IPS DF 6.9 (cell line): ENCODE measurements around the gene PTGIS.

Experiments used
- DNase-seq: peaks from one replicate; pipeline ENCODE4 v3.0.0-alpha.2; 2013; ENCODE audit warnings: low read depth, low spot score
- H3K27ac ChIP-seq: one replicate; pipeline ENCODE4 v1.5.1; 2013; ENCODE audit warnings: low read length, control low read depth
- H3K27me3 ChIP-seq: 2 replicates; pipeline ENCODE4 v1.6.1; 2013; ENCODE audit warnings: mild to moderate bottlenecking, low read length; ENCODE audit not compliant: control insufficient read depth, insufficient read depth
- H3K36me3 ChIP-seq: 2 replicates; pipeline ENCODE4 v1.6.1; 2013; ENCODE audit warnings: low read length; ENCODE audit not compliant: control insufficient read depth, insufficient read depth
- H3K4me1 ChIP-seq: 2 replicates; pipeline ENCODE4 v1.6.1; 2013; ENCODE audit warnings: low read length; ENCODE audit not compliant: control insufficient read depth, insufficient read depth
- H3K4me3 ChIP-seq: 2 replicates; pipeline ENCODE4 v1.5.1; 2013; ENCODE audit warnings: mild to moderate bottlenecking, low read length
- H3K9me3 ChIP-seq: 2 replicates; pipeline ENCODE4 v1.6.1; 2013; ENCODE audit warnings: low read length, inconsistent platforms; ENCODE audit not compliant: control insufficient read depth, insufficient read depth
- WGBS: extraction: QIAGEN DNeasy Blood & Tissue Kit; methylation state at CpG from one replicate; pipeline ENCODE4 v1.1.7; 2013; ENCODE audit warnings: mixed read lengths, missing lambda C conversion rate; ENCODE audit not compliant: insufficient read length, insufficient coverage; 5-methylcytosine and 5-hydroxymethylcytosine counted together

PTGIS gene

DNA sequence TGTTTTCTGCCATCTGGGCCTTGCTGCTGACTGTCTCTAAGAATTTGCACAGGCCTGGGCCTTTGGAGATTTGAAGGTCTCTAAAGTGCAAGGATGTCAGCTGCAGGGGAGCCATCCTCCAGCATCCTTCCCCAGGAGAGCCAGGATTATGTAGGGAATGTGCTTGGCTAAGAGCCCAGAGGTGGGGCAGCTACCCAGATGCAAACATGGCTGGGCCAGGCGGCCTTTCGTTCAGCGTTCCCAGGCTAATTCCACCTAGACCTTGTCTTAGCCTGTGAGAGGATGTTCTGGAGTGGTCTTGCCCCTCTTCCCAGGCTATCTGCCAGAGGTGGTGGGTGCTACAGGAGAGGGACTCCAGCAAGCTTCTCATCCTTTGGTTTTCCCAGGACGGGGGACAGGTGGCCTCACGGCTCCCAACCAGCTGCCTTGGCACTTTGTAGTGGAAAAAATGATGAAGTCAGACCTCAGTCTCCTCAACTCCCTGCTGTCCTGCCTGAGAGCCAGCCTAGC lies 7.7 kb upstream of the PTGIS start:
- no CpG with 5 or more reads among the region's 5 CpGs for WGBS
- H3K4me3 ChIP-seq: no peak overlapping the region
- H3K36me3 ChIP-seq: no peaks in the 10 kb centered on the region
- H3K9me3 ChIP-seq: no peaks in the 10 kb centered on the region
- no peaks in the 10 kb centered on the region for H3K27me3 ChIP-seq
- DNase-seq: no peak
- 0 out of 2 replicates have a peak, but pooled peaks cover 3% of the 10 kb centered on the region for H3K4me1 ChIP-seq
- H3K27ac ChIP-seq: no peak overlapping the region

DNA sequence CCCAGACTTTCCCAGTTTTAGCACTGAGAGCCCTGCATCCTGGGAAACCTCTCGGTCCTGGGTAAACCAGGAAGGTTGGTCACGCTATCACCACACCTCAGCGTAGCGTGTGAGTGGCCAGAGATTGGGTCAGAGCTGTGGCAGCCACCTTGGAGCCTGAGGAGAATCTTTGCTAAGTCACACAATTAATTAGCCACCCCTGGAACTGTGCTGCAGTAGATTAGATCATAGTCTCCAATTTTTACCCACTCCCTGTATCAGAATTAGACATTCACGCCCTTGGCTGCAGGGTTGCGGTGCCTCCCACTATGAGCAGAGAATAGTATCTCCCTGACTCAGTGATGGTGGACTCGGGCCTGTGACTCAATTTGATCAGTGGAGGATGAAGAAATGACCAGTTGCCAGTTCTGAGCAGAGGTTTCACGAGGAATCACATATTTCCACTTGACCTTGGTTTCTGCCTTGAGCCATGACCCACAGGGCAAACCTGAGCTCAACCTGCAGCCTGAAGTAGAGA lies 6.0 kb upstream of the PTGIS start:
- H3K36me3 ChIP-seq: no peaks in the 10 kb centered on the region
- H3K9me3 ChIP-seq: no peaks in the 10 kb centered on the region
- peaks cover 4% of the 10 kb centered on the region; the same call in 1 of the 2 replicates for H3K4me1 ChIP-seq
- H3K4me3 ChIP-seq: no peak overlapping the region
- DNase-seq: no peak
- no peak overlapping the region for H3K27ac ChIP-seq
- H3K27me3 ChIP-seq: no peaks in the 10 kb centered on the region
- WGBS: no CpG with 5 or more reads among the region's 8 CpGs

DNA sequence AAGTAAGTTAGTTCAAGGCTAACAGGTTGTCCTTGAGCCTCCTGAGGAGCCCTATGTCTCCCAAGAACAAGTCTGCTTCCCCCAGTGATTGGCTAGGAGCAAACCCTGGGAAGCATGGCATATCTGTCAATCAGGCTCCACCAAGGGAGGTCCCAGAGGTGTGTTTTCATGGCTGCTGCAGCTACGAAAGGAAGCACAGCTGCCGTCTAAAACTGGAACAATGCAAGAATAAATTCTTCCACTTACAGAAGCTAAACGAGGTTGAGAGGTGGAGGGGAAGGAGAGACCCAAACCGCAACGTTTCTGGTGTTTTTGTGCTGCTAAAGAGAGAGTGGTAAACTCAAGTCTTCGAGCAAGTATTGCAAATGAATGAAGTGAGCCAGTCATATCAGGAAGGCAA lies 4.9 kb upstream of the PTGIS start:
- WGBS: no CpG with 5 or more reads among the region's 6 CpGs
- Histone ChIP-seq H3K9me3 (no peaks in the 10 kb centered on the region), H3K27me3 (no peaks in the 10 kb centered on the region), H3K36me3 (no peaks in the 10 kb centered on the region), H3K4me1 (peaks cover 4% of the 10 kb centered on the region; the same call in 1 of the 2 replicates), H3K4me3 (no peak overlapping the region), H3K27ac (no peak overlapping the region)
- no peak for DNase-seq

DNA sequence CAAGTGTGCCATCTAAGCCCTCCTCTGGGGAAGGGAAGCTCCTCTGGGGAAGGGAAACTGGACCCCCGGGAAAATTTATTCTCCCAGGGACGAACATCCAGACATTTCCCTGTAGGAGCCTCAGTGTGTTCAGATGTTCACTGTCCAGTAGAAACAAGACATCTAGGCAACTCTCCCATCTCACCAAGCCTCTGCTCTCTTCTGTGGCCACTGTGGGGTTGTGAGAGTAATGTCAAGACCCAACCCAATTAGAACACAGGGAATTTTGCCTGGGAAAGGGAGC lies 3.6 kb upstream of the PTGIS start:
- no peak overlapping the region for H3K27ac ChIP-seq
- no CpG with 5 or more reads among the region's 2 CpGs for WGBS
- H3K4me3 ChIP-seq: no peak overlapping the region
- DNase-seq: no peak
- no peaks in the 10 kb centered on the region for H3K27me3 ChIP-seq
- H3K9me3 ChIP-seq: no peaks in the 10 kb centered on the region
- peaks cover 4% of the 10 kb centered on the region; the same call in 1 of the 2 replicates for H3K4me1 ChIP-seq
- H3K36me3 ChIP-seq: no peaks in the 10 kb centered on the region

DNA sequence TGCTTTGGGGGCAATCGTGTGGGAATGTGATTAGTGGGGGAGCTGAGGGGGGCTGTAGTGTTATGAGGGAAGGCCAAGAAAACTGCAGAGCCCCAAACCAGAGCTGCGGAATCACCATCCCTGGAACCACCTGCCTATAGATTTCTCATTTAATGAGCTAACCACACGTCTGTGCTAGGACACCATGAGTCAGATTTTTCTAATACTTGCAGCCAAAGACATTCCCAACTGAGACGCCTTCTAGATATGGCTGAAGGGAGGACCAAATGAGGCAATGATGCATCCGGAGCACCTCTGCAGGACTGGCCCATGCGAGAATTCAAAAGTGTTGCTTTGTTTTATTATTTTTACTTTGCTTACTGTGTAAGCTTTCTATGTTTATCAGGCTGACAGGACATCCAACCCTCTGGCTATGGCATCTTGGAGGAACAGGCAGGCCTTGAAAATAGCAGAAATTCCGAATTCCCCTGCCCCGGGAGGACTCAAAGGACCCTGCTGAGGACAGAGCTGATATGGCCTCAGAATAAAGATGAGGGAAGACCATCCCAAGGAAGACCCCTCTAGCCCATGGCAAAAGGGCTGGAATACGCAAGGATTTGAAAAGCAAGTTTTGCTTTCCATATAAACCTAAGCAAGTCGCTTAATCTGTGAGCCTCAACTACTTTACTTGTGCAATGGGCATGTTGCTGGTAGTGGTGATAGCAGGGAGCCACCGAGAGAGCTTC lies 3.1 kb upstream of the PTGIS start:
- no peak overlapping the region for H3K4me3 ChIP-seq
- H3K9me3 ChIP-seq: no peaks in the 10 kb centered on the region
- no peak for DNase-seq
- peaks cover 4% of the 10 kb centered on the region; the same call in 1 of the 2 replicates for H3K4me1 ChIP-seq
- no peak overlapping the region for H3K27ac ChIP-seq
- H3K27me3 ChIP-seq: no peaks in the 10 kb centered on the region
- H3K36me3 ChIP-seq: no peaks in the 10 kb centered on the region
- WGBS: no CpG with 5 or more reads among the region's 11 CpGs

DNA sequence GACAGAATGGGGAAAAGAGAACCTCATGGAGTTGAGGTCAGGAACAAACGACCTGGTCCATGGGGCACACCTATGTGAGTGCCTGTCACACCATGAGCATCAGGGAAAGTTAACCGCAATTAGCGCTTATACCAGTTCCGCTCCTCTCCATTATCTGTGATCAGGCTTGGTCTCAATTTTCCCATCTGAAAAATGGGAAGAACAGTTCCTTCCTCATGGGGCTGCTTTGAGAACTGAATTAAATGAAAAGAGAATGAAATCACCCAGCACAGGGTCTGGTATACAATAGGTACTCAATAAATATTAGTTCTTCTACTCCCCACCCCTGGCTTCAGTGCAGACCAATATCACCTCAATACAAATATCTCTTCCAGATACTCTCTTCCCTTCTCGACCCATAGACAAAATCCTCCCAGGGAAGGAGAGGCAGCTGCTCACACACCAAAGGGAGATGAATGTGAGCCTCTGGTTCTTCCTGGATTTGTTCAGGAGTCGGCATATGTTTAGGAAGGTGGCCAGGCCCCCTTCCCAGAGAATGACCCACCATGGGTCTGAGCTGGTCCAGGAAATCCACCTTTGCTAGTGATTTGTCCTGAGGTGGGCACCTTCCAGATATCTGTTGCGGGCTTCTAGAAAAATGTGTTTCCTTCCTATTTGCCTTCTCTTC lies 2.4 kb upstream of the PTGIS start:
- DNase-seq: no peak
- no peak overlapping the region for H3K27ac ChIP-seq
- H3K9me3 ChIP-seq: no peaks in the 10 kb centered on the region
- peaks cover 4% of the 10 kb centered on the region; the same call in 1 of the 2 replicates for H3K4me1 ChIP-seq
- H3K4me3 ChIP-seq: no peak overlapping the region
- no peaks in the 10 kb centered on the region for H3K27me3 ChIP-seq
- H3K36me3 ChIP-seq: no peaks in the 10 kb centered on the region
- no CpG with 5 or more reads among the region's 7 CpGs for WGBS

DNA sequence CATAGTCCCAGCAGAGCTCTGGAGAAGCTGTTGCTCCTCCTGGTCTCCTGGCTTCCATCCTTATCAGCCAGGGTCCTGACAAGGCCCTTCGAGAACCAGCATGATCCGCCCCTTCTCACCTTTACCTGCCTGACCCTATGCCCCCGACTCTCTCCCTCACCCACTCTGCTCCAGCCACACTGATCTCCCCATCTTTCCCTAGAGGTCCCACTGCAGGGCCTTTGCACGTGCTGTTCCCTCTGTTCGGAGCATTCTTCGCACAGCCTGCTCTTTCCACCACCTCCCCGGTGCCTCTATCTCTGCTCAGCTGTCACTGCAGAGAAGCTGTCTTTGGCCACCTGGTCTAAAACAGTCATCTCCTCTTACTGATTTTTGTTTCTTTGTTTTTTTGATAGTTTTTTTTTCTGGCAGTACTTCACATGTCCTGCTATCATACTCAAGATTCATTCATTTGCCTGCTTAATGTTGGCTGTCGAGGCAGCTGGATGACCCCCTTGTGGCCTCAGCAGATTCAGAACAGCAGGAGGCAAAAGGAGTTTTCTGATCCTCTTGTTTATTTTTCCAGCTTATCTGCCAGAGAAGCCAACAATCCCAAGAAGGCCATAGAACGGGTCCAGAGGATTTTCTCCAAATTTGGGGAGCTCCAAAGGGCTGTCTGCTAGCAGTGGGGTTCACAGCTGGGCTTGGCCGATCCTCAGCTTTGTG lies 1.6 kb upstream of the PTGIS start:
- DNase-seq: no peak
- Histone ChIP-seq H3K36me3 (no peaks in the 10 kb centered on the region), H3K4me3 (no peak overlapping the region), H3K4me1 (peaks cover 4% of the 10 kb centered on the region; the same call in 1 of the 2 replicates), H3K27ac (no peak overlapping the region), H3K9me3 (no peaks in the 10 kb centered on the region), H3K27me3 (no peaks in the 10 kb centered on the region)
- WGBS: no CpG with 5 or more reads among the region's 10 CpGs

DNA sequence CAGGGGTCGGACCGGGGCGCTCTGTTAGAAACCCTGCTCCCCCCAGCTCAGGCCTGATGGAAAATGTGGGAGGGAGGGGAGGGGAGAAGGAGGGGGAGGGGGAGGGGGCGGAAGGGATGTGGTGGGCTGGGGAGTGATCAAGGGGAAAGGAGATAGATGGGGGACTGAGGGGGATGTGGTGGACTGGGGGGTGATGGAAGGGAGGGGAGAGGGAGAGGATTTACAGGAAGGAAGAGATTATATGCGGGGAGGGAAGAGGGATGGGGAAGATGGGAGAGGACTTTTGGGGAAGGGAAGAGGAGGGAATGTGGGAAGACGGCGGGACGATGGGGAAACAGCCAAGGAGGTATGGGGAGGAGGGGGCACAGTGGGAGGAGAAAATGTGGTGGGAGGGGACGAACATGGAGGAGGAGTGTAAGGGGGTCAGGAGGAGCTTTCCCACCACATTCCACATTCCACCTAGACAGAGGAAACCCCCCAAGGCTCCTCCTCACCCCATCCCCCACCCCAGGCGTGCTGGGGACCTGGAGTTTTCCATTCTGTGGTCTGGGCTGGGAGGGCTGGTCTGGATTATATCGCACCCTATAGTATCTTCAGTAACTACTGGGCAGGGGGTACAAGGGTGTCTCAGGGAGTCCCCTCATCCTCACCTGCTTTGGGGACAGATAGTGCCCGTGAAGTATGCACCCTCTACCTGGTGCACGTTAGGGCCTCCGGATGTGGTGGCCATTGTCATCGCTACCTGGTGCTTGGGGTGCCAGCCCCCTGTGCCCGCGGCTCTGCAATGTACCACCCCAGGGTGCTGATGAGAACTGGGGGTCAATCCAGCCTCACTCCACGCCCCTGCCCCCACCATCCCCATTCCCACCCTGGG lies 578 bp upstream of the PTGIS start:
- no CpG with 5 or more reads among the region's 18 CpGs for WGBS
- H3K36me3 ChIP-seq: no peaks in the 10 kb centered on the region

DNA sequence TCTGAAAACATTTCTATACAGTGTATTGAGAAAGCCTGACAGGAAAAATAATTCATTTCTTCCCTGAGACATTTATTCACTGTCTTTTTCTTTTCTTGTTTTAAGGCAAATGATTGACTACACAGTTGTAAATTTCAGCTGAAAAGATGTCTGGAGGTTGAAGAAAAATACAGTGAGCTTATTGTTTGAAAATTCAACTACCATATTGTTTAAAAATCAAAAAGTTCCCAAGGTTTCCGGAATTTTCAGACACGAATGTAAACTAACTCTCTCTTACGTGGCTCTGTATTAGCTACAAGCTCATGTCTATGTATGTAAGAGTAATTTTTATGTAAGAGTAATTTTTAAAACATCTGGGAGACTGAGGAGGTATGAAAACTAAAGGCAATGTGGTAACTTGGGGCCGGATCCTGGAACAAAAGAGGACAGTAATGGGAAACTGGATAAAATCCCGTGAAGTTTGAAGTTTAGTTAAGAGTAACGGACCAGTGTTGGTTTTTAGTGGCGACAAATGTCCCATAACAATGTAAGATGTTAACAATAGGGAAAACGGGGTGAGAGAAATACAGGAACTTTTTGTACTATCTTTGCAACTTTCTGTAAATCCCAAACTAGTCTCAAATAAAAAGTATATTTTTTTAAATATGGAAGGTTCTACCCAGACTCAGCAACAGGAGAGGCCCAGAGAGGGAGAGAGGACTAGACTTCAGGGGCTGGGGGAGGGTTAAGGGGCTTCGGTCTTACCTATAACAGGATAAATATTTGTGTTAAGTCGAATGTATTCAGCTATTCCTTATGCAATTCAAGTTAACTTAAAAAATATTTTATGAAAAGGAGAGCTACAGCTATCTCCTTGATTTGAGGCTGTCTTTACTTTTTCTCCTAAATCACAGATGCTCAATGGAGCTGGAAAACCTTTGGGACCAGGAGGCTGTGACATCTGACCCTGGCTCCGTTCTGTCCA lies 1.3 kb downstream of the PTGIS start:
- no peak for DNase-seq
- Histone ChIP-seq H3K27ac (no peak overlapping the region), H3K4me3 (peak overlapping the region; percentile 72; the same call in 1 of the 2 replicates), H3K9me3 (no peaks in the 10 kb centered on the region), H3K27me3 (no peaks in the 10 kb centered on the region), H3K36me3 (no peaks in the 10 kb centered on the region), H3K4me1 (peaks cover 1% of the 10 kb centered on the region; the same call in 1 of the 2 replicates)
- WGBS: no CpG with 5 or more reads among the region's 11 CpGs

More for the DNA sequence above, 578 bp upstream of the PTGIS start:
- H3K4me3 ChIP-seq: peak overlapping the region; percentile 42; the same call in 1 of the 2 replicates
- peak overlapping the region; percentile 1 for H3K27ac ChIP-seq
- H3K4me1 ChIP-seq: peaks cover 4% of the 10 kb centered on the region; the same call in 1 of the 2 replicates
- peak; percentile 73 for DNase-seq
- H3K27me3 ChIP-seq: no peaks in the 10 kb centered on the region
- no peaks in the 10 kb centered on the region for H3K9me3 ChIP-seq
